ENCODE data around the gene WDR4.
"Not testable (repeated sequence)": the region's sequence is repeated elsewhere in the genome, so short reads cannot be mapped to it uniquely, and the experiment has no call there.

Gene WDR4

DNA sequence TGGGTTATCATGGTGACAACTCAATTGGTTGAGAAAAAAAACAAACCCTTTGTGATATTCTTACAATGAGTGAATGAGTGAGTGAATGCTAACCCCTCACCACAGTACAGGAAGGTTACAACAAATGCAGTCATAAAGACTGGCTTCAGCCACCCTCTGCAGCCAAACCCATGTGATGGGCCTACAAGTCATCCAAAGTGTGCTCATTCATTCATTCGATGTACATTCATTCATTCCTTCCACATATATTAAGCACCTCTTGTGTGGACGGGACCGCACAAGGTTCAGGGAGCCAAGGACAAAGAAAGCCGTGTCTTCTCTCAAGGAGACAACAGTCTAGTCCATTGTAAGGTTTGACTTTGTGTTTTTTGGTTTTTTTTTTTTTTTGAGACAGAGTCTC is 49.4 kb downstream of the WDR4 start:
- no peak for DNase-seq (ENCODE audit: low spot score in 2 of 2)
- H3K4me1 Mint-ChIP-seq, result peaks cover 37% of the 10 kb centered on the region
- H3K4me3 Mint-ChIP-seq, result no peak overlapping the region
- H3K36me3 Mint-ChIP-seq, result peaks cover 16% of the 10 kb centered on the region
- H3K9me3 Mint-ChIP-seq, result no peaks in the 10 kb centered on the region
- no peak for ATAC-seq
- no peak overlapping the region for H3K27ac Mint-ChIP-seq

DNA sequence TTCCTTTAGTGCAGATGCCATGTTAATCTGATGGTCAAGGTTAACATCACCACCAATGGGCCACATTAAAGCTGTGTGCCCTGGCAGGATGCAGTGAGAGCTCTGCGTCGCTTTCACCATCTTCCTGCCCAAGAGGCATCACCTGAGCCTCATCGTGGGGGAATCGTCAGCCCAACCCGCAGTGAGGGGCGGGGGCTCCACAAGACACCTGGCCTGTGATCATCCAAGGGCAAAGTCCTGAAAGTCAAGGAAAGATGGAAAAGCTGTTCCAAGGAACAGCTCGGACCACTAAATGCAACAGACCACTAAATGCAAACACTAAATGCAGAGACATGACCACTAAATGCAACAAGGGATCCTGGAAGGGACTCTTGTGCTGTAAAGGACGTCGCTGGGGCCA is 49.9 kb downstream of the WDR4 start:
- ATAC-seq, result no peak
- DNase-seq (ENCODE audit: low spot score in 2 of 2), result no peak
- Mint-ChIP-seq H3K9me3 (no peaks in the 10 kb centered on the region), H3K27ac (no peak overlapping the region), H3K4me3 (no peak overlapping the region), H3K36me3 (peaks cover 12% of the 10 kb centered on the region), H3K4me1 (peaks cover 34% of the 10 kb centered on the region)

DNA sequence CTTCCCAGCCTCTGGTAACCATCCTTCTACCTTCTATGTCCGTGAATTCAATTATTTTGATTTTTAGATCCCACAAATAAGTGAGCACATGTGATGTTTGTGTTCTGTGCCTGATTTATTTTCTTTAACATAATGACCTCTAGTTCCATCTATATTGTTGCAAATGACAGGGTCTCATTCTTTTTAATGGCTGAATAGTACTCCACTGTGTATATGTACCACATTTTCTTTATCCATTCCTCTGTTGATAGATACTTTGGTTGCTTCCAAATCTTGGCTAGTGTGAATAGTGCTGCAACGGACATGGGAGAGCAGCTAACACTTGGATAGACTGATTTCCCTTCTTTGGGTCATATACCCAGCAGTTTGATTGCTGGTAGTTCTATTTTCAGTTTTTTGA is 51.8 kb downstream of the WDR4 start:
- DNase-seq (ENCODE audit: low spot score in 2 of 2) (no peak), ATAC-seq (no peak)
- Mint-ChIP-seq H3K4me3 (no peak overlapping the region), H3K9me3 (no peaks in the 10 kb centered on the region), H3K36me3 (peaks cover 5% of the 10 kb centered on the region), H3K4me1 (peaks cover 18% of the 10 kb centered on the region), H3K27ac (no peak overlapping the region)

DNA sequence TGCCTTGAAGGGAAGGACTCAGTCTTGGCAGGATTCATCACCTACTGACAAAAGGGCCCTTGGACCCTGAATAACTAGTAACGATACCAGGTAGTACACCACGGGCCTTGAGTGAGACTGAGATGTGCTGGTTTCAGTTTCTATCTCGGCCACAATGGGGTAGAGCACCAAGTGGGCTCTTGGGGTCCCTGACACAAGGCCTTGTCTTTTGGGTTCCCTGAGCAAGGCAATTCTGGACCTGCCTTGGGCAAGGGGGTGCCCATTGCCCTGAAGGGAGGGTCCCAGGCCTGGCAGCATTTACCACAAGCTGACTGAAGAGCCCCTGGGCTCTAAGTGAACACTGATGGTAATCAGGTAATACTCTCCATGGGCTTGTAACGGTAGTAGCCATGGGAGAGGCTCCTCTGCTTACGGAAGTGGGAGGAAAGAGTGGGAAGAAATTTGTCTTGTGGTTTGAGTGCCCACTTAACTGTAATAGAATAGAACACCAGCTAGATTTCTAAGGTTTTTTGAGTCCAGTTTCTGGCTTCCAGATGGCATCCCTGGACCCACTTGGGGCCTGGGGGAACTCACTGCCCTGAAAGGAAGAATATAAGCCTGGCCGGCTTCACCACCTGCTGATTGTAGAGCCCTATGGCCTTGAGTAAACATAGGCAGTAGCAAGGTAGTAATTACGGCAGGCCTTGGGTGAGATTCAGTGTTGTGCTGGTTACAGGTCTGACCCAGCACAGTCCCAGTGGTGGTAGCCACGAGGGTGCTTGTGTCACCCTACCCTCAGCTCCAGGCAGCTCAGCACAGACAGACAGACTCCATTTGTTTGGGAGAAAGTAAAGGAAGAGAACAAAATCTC is 58.5 kb downstream of the WDR4 start:
- H3K4me1 Mint-ChIP-seq, result no peaks in the 10 kb centered on the region
- H3K4me3 Mint-ChIP-seq, result no peak overlapping the region
- H3K36me3 Mint-ChIP-seq, result no peaks in the 10 kb centered on the region
- no peak overlapping the region for H3K27ac Mint-ChIP-seq
- DNase-seq (ENCODE audit: low spot score in 2 of 2) (no peak), ATAC-seq (no peak)
- no peaks in the 10 kb centered on the region for H3K9me3 Mint-ChIP-seq

GRCh38 chr21:42819861-42820615 is 59.3 kb downstream of the WDR4 start:
- Mint-ChIP-seq H3K4me1 (no peaks in the 10 kb centered on the region), H3K9me3 (no peaks in the 10 kb centered on the region), H3K27ac (no peak overlapping the region), H3K36me3 (no peaks in the 10 kb centered on the region), H3K4me3 (no peak overlapping the region)
- no peak for DNase-seq (ENCODE audit: low spot score in 2 of 2)
- no peak for ATAC-seq

DNA sequence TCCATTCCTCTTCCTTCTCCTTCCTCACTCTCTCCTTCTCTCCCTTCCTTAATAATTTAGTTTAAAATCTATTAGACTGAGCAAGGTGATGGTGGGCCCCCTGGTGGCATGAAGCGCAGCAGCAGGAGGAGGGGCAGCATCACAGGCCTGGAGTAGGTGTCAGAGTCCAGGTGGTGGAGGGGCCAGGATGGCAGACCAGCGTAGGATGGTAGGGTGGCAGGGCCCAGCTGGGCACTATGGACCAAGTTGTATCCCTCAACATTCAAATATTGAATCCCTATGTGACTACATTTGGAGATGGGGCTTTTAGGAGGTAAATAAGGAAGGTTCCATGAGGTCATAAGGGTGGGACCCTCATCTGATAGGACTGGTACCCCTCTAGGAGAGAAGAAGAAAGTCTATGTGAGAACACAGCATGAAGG is 61.0 kb downstream of the WDR4 start:
- DNase-seq (ENCODE audit: low spot score in 2 of 2), result peak in 1 of 2 donors; percentile 43
- H3K4me1 Mint-ChIP-seq, result no peaks in the 10 kb centered on the region
- peak; percentile 79 for ATAC-seq
- H3K9me3 Mint-ChIP-seq, result no peaks in the 10 kb centered on the region
- H3K27ac Mint-ChIP-seq, result no peak overlapping the region
- no peaks in the 10 kb centered on the region for H3K36me3 Mint-ChIP-seq
- no peak overlapping the region for H3K4me3 Mint-ChIP-seq

- Mint-ChIP-seq H3K4me3 (no peak overlapping the region), H3K4me1 (no peaks in the 10 kb centered on the region), H3K27ac (no peak overlapping the region), H3K9me3 (no peaks in the 10 kb centered on the region), H3K36me3 (no peaks in the 10 kb centered on the region)
- no peak for ATAC-seq
- DNase-seq (ENCODE audit: low spot score in 2 of 2), result no peak
These were observed 64.1 kb downstream of the WDR4 start for GRCh38 chr21:42815217-42815616.

DNA sequence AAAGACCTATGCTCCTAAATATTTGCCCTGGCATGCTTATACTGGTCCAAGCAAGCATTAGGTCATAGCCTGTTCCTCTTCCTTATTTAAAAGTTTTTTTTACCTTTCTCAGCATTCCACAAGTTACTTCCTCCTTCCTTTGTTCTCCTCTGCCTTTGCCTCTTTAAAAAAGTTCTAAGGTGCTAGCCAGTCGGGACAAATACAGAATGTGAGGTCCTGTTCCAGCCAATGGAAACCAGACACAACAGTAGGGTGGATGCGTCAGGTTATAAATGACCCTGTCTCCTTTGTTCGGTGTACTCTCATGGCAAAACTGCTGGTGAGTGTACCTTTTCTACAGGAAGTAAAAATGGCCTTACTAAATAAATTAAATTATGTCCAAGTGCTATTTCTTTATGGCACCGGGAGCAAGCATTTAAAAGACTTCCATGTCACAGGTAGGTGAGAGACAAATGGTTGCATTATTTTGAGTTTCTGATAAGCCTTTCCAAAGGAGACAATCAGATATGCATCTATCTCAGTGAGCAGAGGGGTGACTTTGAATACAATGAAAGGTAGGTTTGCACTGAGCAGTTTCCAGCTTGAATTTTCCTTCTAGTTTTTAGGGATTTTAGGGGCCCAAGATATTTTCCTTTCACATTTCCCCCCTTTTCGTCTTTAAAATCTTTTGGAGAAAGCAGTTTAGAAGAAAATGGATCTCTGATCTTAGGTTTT is 66.7 kb downstream of the WDR4 start:
- not testable (repeated sequence) for ATAC-seq; H3K4me1 Mint-ChIP-seq; H3K9me3 Mint-ChIP-seq; H3K36me3 Mint-ChIP-seq; H3K27ac Mint-ChIP-seq; H3K4me3 Mint-ChIP-seq; DNase-seq (ENCODE audit: low spot score in 2 of 2)

DNA sequence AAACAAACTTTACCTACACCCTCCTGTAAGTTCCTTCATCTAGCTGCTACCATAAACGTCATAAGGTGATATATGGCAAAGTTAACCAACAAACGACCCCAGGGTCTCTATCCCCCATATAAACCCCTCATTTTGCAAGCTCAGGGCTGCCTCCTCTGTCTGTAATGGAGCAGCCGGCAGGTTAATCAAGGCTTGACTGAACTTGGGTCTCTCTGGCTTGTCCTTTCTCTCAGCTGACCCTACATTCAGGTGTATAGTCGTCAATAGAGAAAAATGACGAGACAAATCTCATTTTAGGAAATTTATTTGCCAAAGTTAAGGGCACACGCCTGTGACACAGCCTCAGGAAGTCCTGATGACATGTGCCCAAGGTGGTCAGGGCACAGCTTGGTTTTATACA is 67.4 kb downstream of the WDR4 start:
- no peak overlapping the region for H3K27ac Mint-ChIP-seq
- no peak for ATAC-seq
- H3K9me3 Mint-ChIP-seq, result no peaks in the 10 kb centered on the region
- DNase-seq (ENCODE audit: low spot score in 2 of 2), result no peak
- H3K4me3 Mint-ChIP-seq, result no peak overlapping the region
- H3K36me3 Mint-ChIP-seq, result no peaks in the 10 kb centered on the region
- H3K4me1 Mint-ChIP-seq, result no peaks in the 10 kb centered on the region

- ATAC-seq (no peak), DNase-seq (ENCODE audit: low spot score in 2 of 2) (no peak)
- Mint-ChIP-seq H3K27ac (no peak overlapping the region), H3K4me1 (no peaks in the 10 kb centered on the region), H3K4me3 (no peak overlapping the region), H3K9me3 (no peaks in the 10 kb centered on the region), H3K36me3 (no peaks in the 10 kb centered on the region)
These were observed 69.5 kb downstream of the WDR4 start for GRCh38 chr21:42809577-42810475.

- DNase-seq (ENCODE audit: low spot score in 2 of 2) (no peak), ATAC-seq (no peak)
- no peaks in the 10 kb centered on the region for H3K4me1 Mint-ChIP-seq
- no peaks in the 10 kb centered on the region for H3K36me3 Mint-ChIP-seq
- H3K4me3 Mint-ChIP-seq, result no peak overlapping the region
- no peak overlapping the region for H3K27ac Mint-ChIP-seq
- no peaks in the 10 kb centered on the region for H3K9me3 Mint-ChIP-seq
These were observed 70.2 kb downstream of the WDR4 start for GRCh38 chr21:42809171-42809570.

DNA sequence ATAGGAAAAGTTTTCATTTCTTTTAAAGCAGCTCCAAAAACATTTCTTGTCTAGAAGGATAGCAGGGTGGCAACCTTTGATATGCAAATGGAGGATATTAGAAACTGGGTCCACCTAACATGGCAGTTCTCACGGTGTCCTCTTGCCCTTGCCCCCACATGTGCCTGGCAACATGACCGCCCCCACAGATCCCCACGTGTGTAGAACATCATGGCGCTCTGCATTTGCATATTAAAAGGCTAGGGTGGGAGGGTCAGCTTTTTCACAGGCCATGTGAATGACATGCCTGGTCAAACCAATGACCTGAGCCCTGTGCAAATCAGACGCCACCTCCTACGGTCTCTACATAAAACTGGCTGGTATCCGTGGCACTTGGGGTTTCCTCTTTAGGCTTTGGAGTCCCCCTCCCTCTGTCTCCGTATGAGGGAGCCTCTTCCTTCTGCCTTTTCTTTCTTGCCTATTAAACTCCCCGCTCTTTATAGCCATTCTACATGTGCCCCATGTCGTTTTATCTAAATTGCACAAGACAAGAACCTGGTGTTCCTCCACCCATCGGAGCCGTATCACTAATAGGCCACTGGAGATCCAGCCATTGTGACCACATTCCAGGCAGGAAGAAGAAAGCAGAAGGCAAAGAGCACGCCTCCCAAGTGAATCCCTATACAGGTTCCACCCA is 71.3 kb downstream of the WDR4 start:
- Mint-ChIP-seq H3K36me3 (no peaks in the 10 kb centered on the region), H3K9me3 (no peaks in the 10 kb centered on the region), H3K4me3 (no peak overlapping the region), H3K4me1 (no peaks in the 10 kb centered on the region), H3K27ac (no peak overlapping the region)
- ATAC-seq (no peak), DNase-seq (ENCODE audit: low spot score in 2 of 2) (no peak)

- DNase-seq (ENCODE audit: low spot score in 2 of 2); H3K4me1 Mint-ChIP-seq; H3K27ac Mint-ChIP-seq; H3K36me3 Mint-ChIP-seq; ATAC-seq; H3K4me3 Mint-ChIP-seq; H3K9me3 Mint-ChIP-seq: not testable (repeated sequence)
These were observed 71.9 kb downstream of the WDR4 start for GRCh38 chr21:42807293-42807895.

GRCh38 chr21:42806509-42807140 is 72.7 kb downstream of the WDR4 start:
- H3K9me3 Mint-ChIP-seq, result no peaks in the 10 kb centered on the region

More at GRCh38 chr21:42806509-42807140, 72.7 kb downstream of the WDR4 start:
- ATAC-seq (no peak), DNase-seq (ENCODE audit: low spot score in 2 of 2) (no peak)
- Mint-ChIP-seq H3K27ac (no peak overlapping the region), H3K4me3 (no peak overlapping the region), H3K4me1 (no peaks in the 10 kb centered on the region), H3K36me3 (no peaks in the 10 kb centered on the region)

Data from stimulated activated effector memory CD8-positive, alpha-beta T cell treated with anti-CD3 and anti-CD28 coated beads, Interleukin-12 subunit alpha, Interleukin-12 subunit beta, amount 100 ng/mL, for 72 hours (primary cell).